BLaER1 (cell line): ENCODE measurements around the gene AKIP1.

ENCODE experiments used
- H3K27ac ChIP-seq: shearing (Covaris generic); formaldehyde crosslinking; 2 replicates; pipeline ENCODE4 v1.8.1; 2022
- H3K27me3 ChIP-seq: shearing (Covaris generic); formaldehyde crosslinking; 2 replicates; pipeline ENCODE4 v1.8.1; 2022
- H3K36me3 ChIP-seq: shearing (Covaris generic); formaldehyde crosslinking; 2 replicates; pipeline ENCODE4 v1.8.1; 2022
- H3K4me1 ChIP-seq: shearing (Covaris generic); formaldehyde crosslinking; 2 replicates; pipeline ENCODE4 v1.8.1; 2022
- H3K4me2 ChIP-seq: shearing (Covaris generic); formaldehyde crosslinking; 2 replicates; pipeline ENCODE4 v1.8.1; 2022
- H3K4me3 ChIP-seq: shearing (Covaris generic); formaldehyde crosslinking; 2 replicates; pipeline ENCODE4 v1.8.1; 2022
- H3K9ac ChIP-seq: shearing (Covaris generic); formaldehyde crosslinking; 2 replicates; pipeline ENCODE4 v1.8.1; 2022
- H3K9me3 ChIP-seq: shearing (Covaris generic); formaldehyde crosslinking; 2 replicates; pipeline ENCODE4 v1.8.1; 2022
- H4K20me1 ChIP-seq: shearing (Covaris generic); formaldehyde crosslinking; 2 replicates; pipeline ENCODE4 v1.8.1; 2022
- Cebpa-rat ChIP-seq: shearing (Covaris generic); IDR thresholded peaks from 2 replicates; pipeline ENCODE4 v1.8.1; 2022

The AKIP1 gene

GRCh38 chr11:8913961-8914660 lies 3.1 kb downstream of the AKIP1 start:
- peak overlapping the region; percentile 57; the same call in 1 of the 2 replicates for H3K9ac ChIP-seq
- H3K4me2 ChIP-seq, result peak overlapping the region; percentile 86
- no peaks in the 10 kb centered on the region for H4K20me1 ChIP-seq
- peaks cover 40% of the 10 kb centered on the region for H3K36me3 ChIP-seq
- peaks cover 42% of the 10 kb centered on the region for H3K4me1 ChIP-seq
- TF ChIP-seq Cebpa-rat, result no peak
- H3K4me3 ChIP-seq, result peak overlapping the region; percentile 56
- H3K27me3 ChIP-seq, result no peaks in the 10 kb centered on the region
- no peaks in the 10 kb centered on the region for H3K9me3 ChIP-seq
- peak overlapping the region; percentile 54 for H3K27ac ChIP-seq

DNA sequence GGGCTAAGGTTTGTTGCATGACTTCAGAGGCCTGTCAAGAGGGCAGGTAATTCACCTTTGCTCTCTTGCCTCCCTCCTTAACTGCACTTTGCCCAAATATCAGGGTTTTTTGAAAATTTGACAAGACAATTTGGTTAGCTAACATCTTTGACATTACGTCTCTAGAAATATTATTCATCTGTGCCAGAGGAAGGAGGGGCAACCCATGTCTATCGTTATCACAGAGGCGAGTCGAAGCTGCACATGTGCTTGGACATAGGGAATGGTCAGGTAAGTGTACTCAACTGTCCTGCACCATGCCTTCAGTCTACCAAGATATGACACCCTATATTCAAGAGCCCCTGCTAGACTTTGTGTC lies 3.7 kb downstream of the AKIP1 start:
- Histone ChIP-seq H3K4me3 (peak overlapping the region; percentile 56), H3K9me3 (no peaks in the 10 kb centered on the region), H3K27ac (0 out of 2 replicates have a peak overlapping the region, but pooled peaks have one; percentile 54), H3K36me3 (peaks cover 45% of the 10 kb centered on the region), H3K27me3 (no peaks in the 10 kb centered on the region), H4K20me1 (no peaks in the 10 kb centered on the region), H3K9ac (no peak overlapping the region), H3K4me1 (peaks cover 41% of the 10 kb centered on the region), H3K4me2 (peak overlapping the region; percentile 86)
- no peak for TF ChIP-seq Cebpa-rat

DNA sequence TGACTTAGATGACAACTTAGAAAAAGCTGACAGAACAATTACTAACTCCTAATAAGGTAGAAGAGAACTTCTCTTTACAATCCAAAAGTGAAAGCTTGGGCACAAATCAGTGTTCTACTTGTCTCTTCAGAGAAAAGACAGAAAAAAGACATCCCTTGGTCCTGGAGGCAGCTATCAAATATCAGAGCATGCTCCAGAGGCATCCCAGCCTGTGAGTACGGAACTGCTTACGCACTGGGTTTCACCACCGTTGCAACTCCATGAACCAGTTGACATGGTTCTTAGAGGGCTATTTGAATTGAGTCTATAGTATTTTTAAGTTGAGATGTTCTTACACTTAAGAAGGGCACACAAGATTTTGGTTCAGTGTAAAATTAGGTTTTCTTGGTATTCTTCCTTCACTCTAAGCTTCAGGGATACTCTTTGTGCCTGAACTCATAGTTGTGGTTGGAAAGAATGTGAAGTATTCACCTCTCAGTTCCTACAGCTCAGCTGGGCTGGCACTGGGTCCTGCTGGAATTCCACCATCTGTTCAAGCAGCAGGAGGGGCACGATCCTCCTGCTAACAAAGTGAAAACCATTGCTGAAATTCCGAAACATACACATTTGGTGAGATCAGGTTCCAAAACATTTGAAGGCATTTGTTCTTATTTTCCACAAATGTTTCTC lies 6.3 kb downstream of the AKIP1 start:
- H3K36me3 ChIP-seq, result peaks cover 71% of the 10 kb centered on the region
- no peaks in the 10 kb centered on the region for H3K9me3 ChIP-seq
- no peak overlapping the region for H3K4me3 ChIP-seq
- no peak for TF ChIP-seq Cebpa-rat
- H3K4me2 ChIP-seq, result no peak overlapping the region
- H3K4me1 ChIP-seq, result peaks cover 31% of the 10 kb centered on the region
- H3K9ac ChIP-seq, result no peak overlapping the region
- no peaks in the 10 kb centered on the region for H4K20me1 ChIP-seq
- H3K27me3 ChIP-seq, result no peaks in the 10 kb centered on the region
- no peak overlapping the region for H3K27ac ChIP-seq

- no peaks in the 10 kb centered on the region for H3K27me3 ChIP-seq
- no peak overlapping the region for H3K9ac ChIP-seq
- H3K4me2 ChIP-seq, result no peak overlapping the region
- H3K9me3 ChIP-seq, result no peaks in the 10 kb centered on the region
- no peaks in the 10 kb centered on the region for H3K4me1 ChIP-seq
- peaks cover 85% of the 10 kb centered on the region for H3K36me3 ChIP-seq
- TF ChIP-seq Cebpa-rat, result no peak
- H3K4me3 ChIP-seq, result no peak overlapping the region
- H4K20me1 ChIP-seq, result no peaks in the 10 kb centered on the region
- no peak overlapping the region for H3K27ac ChIP-seq
Observed at GRCh38 chr11:8922691-8923090, 11.7 kb downstream of the AKIP1 start.

DNA sequence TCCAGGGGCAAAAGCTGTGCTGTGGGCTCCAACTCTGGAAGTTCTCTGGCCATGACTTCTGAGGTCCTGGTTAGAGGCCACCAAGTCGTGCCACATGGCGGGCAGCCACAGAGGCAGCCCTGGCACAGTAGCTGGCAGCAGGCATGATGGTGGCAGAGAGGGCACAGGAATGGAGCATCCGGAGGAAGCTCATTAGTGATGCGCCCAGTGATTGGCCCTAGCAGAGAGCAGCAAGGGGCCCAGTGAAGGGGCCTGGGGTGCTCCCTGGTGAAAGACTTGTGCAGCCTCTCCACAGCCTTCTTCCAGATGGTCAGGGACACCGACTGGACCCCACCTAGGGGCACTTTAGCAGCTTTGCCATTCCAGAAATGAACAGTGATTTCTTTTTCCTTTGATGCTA lies 14.7 kb downstream of the AKIP1 start:
- Histone ChIP-seq H3K4me2 (no peak overlapping the region), H3K36me3 (peaks cover 55% of the 10 kb centered on the region), H3K9me3 (no peaks in the 10 kb centered on the region), H3K4me3 (no peak overlapping the region), H3K9ac (no peak overlapping the region), H4K20me1 (no peaks in the 10 kb centered on the region), H3K27me3 (no peaks in the 10 kb centered on the region), H3K4me1 (no peaks in the 10 kb centered on the region), H3K27ac (no peak overlapping the region)
- TF ChIP-seq Cebpa-rat, result no peak

DNA sequence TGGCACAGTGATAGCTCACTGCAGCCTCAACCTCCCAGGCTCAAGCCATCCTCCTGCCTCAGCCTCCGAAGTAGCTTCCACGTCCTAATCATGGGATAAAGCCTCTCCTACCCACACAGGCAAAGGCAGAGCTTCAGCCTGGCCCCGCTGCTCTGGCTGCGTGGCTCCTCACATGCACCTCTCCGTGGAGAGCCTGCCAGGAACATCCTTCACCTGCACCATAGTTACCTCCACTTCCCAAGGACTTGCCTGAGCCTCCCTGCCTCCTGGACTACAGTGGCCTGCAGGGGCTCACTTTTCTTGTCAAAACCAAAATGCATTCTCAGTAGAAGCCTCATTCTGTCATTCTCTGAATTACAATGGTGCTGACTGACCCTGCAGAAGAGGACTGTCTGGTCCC lies 15.2 kb downstream of the AKIP1 start:
- H3K27ac ChIP-seq, result no peak overlapping the region
- H3K36me3 ChIP-seq, result peaks cover 50% of the 10 kb centered on the region
- no peaks in the 10 kb centered on the region for H4K20me1 ChIP-seq
- H3K9ac ChIP-seq, result no peak overlapping the region
- no peak overlapping the region for H3K4me3 ChIP-seq
- H3K27me3 ChIP-seq, result no peaks in the 10 kb centered on the region
- H3K4me1 ChIP-seq, result no peaks in the 10 kb centered on the region
- H3K4me2 ChIP-seq, result no peak overlapping the region
- no peaks in the 10 kb centered on the region for H3K9me3 ChIP-seq
- TF ChIP-seq Cebpa-rat, result no peak

DNA sequence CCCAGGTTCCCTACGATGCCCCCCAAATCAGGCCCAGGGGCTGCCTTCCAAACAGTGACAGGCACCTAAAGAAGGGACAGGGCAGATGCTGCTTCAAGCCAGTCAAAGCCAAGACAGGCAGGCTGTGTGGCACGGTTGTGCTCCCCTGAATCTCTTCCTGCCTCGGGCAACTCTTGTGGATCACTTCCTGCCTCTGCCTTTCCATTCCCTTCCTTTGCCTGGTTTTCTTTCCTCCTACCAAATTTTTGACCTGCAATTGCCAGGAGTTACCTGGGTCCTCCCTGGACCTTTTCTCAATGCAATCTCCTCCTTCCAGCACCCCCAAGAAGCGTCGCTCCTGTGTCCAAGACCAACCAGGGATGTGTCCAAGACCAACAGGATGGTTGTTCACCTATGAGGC lies 16.2 kb downstream of the AKIP1 start:
- Histone ChIP-seq H3K4me1 (no peaks in the 10 kb centered on the region), H3K9ac (no peak overlapping the region), H4K20me1 (no peaks in the 10 kb centered on the region), H3K4me3 (no peak overlapping the region), H3K36me3 (peaks cover 40% of the 10 kb centered on the region), H3K27ac (no peak overlapping the region), H3K4me2 (no peak overlapping the region), H3K9me3 (no peaks in the 10 kb centered on the region), H3K27me3 (no peaks in the 10 kb centered on the region)
- TF ChIP-seq Cebpa-rat, result no peak

DNA sequence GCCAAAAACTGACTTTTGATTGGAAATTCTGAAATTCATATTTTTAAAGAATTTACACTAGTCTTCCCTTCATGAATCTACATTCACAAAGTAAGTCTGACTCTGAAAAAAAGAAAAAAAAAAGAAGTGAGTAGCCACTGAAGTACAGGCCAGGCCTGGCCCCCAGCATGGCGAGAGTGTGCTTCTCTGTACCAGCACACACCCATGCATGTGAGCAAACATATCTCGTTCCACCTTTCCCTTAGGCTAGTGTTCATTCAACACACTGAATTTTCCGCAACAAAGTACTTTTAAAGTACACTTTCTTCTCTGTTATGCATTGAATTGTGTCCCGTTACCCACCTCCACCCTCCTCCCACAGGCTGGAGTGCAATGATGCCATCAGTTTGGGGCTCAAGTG lies 17.2 kb downstream of the AKIP1 start:
- Histone ChIP-seq H3K4me1 (no peaks in the 10 kb centered on the region), H3K27me3 (no peaks in the 10 kb centered on the region), H3K36me3 (peaks cover 30% of the 10 kb centered on the region), H4K20me1 (no peaks in the 10 kb centered on the region), H3K4me2 (no peak overlapping the region), H3K9ac (no peak overlapping the region), H3K4me3 (no peak overlapping the region), H3K9me3 (no peaks in the 10 kb centered on the region), H3K27ac (no peak overlapping the region)
- TF ChIP-seq Cebpa-rat, result no peak

DNA sequence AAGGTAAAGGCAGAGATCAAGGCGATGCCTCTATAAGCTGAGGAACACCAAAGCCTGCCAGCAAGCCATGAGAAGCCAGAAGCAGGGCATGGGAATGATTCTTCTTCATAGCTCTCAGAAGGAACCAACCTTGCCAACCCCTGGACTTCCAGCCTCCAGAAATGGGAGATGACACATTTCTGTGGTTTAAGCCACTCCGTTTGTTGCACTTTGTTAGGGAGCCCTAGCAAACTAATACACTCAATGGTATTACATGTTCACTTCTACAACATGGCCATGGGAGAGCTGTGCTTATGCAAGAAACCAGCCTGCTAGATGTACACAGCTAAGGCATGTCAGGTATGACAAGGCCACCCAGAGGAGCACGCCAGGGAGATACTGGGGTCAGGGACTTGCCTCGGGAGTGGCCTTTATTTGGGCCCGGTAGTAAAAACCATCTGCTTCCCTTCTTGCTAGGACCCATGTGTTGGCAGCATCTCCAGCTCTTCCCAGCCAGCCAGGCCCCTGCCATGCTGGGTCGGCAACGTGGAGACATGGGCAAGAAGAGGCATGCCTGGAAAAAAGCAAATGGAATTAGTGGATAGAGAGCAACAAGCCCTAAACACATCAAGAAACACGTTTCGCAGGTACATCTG lies 18.1 kb downstream of the AKIP1 start:
- Histone ChIP-seq H3K4me2 (no peak overlapping the region), H3K4me1 (no peaks in the 10 kb centered on the region), H3K4me3 (no peak overlapping the region), H3K9ac (no peak overlapping the region), H3K27me3 (no peaks in the 10 kb centered on the region), H3K36me3 (peaks cover 24% of the 10 kb centered on the region), H3K9me3 (no peaks in the 10 kb centered on the region), H4K20me1 (no peaks in the 10 kb centered on the region), H3K27ac (no peak overlapping the region)
- no peak for TF ChIP-seq Cebpa-rat
